Measurements from ENCODE around the gene DNAH14. TPM values are rescaled to one million over a fixed set of nuclear protein-coding genes. Genes with fewer than 3 reads are reported as not detected.

The DNAH14 gene
- total and polyA plus RNA-seq, 2 experiments from 2014 or later: 14.7 to 46.1 TPM

GRCh38 chr1:224914292-224914900 is 15.1 kb upstream of the DNAH14 start:
- no peaks in the 10 kb centered on the region for H3K27me3 ChIP-seq
- no peaks in the 10 kb centered on the region for H3K4me1 ChIP-seq (ENCODE audit: insufficient read depth)
- no peaks in the 10 kb centered on the region for H3K9me2 ChIP-seq (replicated peaks; ENCODE audit: insufficient read depth)
- H3K36me3 ChIP-seq (replicated peaks; ENCODE audit: insufficient read depth, low read depth): no peaks in the 10 kb centered on the region
- H2AFZ ChIP-seq: no peak overlapping the region
- TF ChIP-seq, protein P1, sequence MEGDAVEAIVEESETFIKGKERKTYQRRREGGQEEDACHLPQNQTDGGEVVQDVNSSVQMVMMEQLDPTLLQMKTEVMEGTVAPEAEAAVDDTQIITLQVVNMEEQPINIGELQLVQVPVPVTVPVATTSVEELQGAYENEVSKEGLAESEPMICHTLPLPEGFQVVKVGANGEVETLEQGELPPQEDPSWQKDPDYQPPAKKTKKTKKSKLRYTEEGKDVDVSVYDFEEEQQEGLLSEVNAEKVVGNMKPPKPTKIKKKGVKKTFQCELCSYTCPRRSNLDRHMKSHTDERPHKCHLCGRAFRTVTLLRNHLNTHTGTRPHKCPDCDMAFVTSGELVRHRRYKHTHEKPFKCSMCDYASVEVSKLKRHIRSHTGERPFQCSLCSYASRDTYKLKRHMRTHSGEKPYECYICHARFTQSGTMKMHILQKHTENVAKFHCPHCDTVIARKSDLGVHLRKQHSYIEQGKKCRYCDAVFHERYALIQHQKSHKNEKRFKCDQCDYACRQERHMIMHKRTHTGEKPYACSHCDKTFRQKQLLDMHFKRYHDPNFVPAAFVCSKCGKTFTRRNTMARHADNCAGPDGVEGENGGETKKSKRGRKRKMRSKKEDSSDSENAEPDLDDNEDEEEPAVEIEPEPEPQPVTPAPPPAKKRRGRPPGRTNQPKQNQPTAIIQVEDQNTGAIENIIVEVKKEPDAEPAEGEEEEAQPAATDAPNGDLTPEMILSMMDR (IDR thresholded peaks at IDR 0.05; ENCODE audit: poor library complexity): no peak
- TF ChIP-seq EZH2 (IDR thresholded peaks at IDR 0.05; ENCODE audit: borderline replicate concordance): no peak
- TF ChIP-seq EZH2phosphoT487 (IDR thresholded peaks at IDR 0.05; ENCODE audit: low read depth, severe bottlenecking, unreplicated experiment): no peak
- no peak overlapping the region for H3K4me2 ChIP-seq
- H3K27ac ChIP-seq: no peak overlapping the region
- H3K4me3 ChIP-seq: no peak overlapping the region
- no peak for DNase-seq (ENCODE audit: low spot score)
- 91% methylated on average over 1 of the region's 1 CpG for WGBS (ENCODE audit: low lambda C conversion rate, missing lambda C conversion rate)
- no peaks in the 10 kb centered on the region for H4K20me1 ChIP-seq (ENCODE audit: insufficient read depth, poor library complexity, severe bottlenecking)
- H3K79me2 ChIP-seq: no peaks in the 10 kb centered on the region
- no peaks in the 10 kb centered on the region for H3K9me3 ChIP-seq (ENCODE audit: low read depth)

DNA sequence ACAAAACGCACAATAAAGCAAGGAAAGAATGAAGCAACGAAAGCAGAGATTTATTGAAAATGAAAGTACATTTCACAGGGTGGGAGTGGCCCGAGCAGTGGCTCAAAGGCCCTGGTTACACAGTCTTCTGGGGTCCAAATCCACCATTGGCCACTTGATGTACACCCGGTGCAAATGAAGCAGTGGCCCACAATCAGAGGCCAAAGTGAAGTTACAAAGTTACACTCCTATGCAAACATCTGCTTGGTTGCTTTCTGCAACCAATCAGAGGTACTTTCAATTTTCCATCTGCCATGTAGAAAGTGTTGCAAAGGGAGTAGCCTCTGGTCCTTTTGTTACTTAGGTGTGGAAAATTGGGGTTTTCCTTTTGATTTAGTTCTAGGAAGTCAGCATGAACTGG is 10.0 kb upstream of the DNAH14 start:
- no peaks in the 10 kb centered on the region for H4K20me1 ChIP-seq (ENCODE audit: insufficient read depth, poor library complexity, severe bottlenecking)
- no peak for DNase-seq (ENCODE audit: low spot score)
- peaks cover 15% of the 10 kb centered on the region for H3K4me1 ChIP-seq (ENCODE audit: insufficient read depth)
- H2AFZ ChIP-seq: no peak overlapping the region
- 99% methylated on average over 4 of the region's 4 CpGs for WGBS (ENCODE audit: low lambda C conversion rate, missing lambda C conversion rate)
- no peaks in the 10 kb centered on the region for H3K9me2 ChIP-seq (replicated peaks; ENCODE audit: insufficient read depth)
- H3K9me3 ChIP-seq (ENCODE audit: low read depth): no peaks in the 10 kb centered on the region
- no peaks in the 10 kb centered on the region for H3K36me3 ChIP-seq (replicated peaks; ENCODE audit: insufficient read depth, low read depth)
- TF ChIP-seq, protein P1 (IDR thresholded peaks at IDR 0.05; ENCODE audit: poor library complexity): no peak
- no peak for TF ChIP-seq EZH2phosphoT487 (IDR thresholded peaks at IDR 0.05; ENCODE audit: low read depth, severe bottlenecking, unreplicated experiment)
- TF ChIP-seq EZH2 (IDR thresholded peaks at IDR 0.05; ENCODE audit: borderline replicate concordance): no peak
- no peaks in the 10 kb centered on the region for H3K79me2 ChIP-seq
- H3K4me2 ChIP-seq: no peak overlapping the region
- H3K27ac ChIP-seq: no peak overlapping the region
- no peaks in the 10 kb centered on the region for H3K27me3 ChIP-seq
- H3K4me3 ChIP-seq: no peak overlapping the region

DNA sequence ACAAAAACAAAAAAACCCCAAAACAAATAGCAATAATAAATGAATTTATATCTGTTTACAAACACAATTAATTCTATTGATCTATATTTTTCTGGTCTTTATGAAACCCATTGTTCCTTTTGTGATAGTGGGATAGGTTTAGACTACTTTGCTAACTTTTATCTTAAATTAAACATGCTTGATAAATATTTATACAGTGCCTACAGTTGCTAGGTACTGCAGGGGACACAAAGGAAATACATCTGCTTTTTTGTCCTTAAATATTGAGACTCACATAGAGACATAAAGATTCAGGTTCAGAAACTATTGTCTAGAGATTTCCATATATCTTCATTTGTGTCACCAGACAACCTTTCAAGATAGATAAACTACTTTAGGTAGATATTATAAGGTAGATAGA is 8.5 kb upstream of the DNAH14 start:
- Histone ChIP-seq H3K27ac (no peak overlapping the region), H3K4me1 (ENCODE audit: insufficient read depth) (peaks cover 15% of the 10 kb centered on the region), H3K9me3 (ENCODE audit: low read depth) (no peaks in the 10 kb centered on the region), H3K4me2 (no peak overlapping the region), H3K36me3 (replicated peaks; ENCODE audit: insufficient read depth, low read depth) (no peaks in the 10 kb centered on the region), H4K20me1 (ENCODE audit: insufficient read depth, poor library complexity, severe bottlenecking) (no peaks in the 10 kb centered on the region), H3K9me2 (replicated peaks; ENCODE audit: insufficient read depth) (no peaks in the 10 kb centered on the region), H2AFZ (no peak overlapping the region), H3K4me3 (no peak overlapping the region), H3K27me3 (no peaks in the 10 kb centered on the region), H3K79me2 (no peaks in the 10 kb centered on the region)
- TF ChIP-seq EZH2phosphoT487 (IDR thresholded peaks at IDR 0.05; ENCODE audit: low read depth, severe bottlenecking, unreplicated experiment): no peak
- TF ChIP-seq EZH2 (IDR thresholded peaks at IDR 0.05; ENCODE audit: borderline replicate concordance): no peak
- TF ChIP-seq, protein P1 (IDR thresholded peaks at IDR 0.05; ENCODE audit: poor library complexity): no peak
- no peak for DNase-seq (ENCODE audit: low spot score)
